ENCODE data around the gene SETDB1.
"Not testable (repeated sequence)": the region's sequence is repeated elsewhere in the genome, so short reads cannot be mapped to it uniquely, and the experiment has no call there.

The SETDB1 gene
- long read RNA-seq, donor 1, full-length matches to known transcripts: 4 of 4 reads
- long read RNA-seq, donor 1, partial matches to known transcripts: 0 of 4 reads
- long read RNA-seq, donor 1, other reads (novel, unspliced or antisense): 0 of 4 reads
- long read RNA-seq, donor 2: 0 reads
- long read RNA-seq, donor 3, partial matches to known transcripts: 6 of 7 reads
- long read RNA-seq, donor 3, other reads (novel, unspliced or antisense): 0 of 7 reads
- long read RNA-seq, donor 4, partial matches to known transcripts: 20 of 36 reads
- long read RNA-seq, donor 4, other reads (novel, unspliced or antisense): 13 of 36 reads
- long read RNA-seq, donor 5, full-length matches to known transcripts: 2 of 47 reads
- long read RNA-seq, donor 5, partial matches to known transcripts: 45 of 47 reads
- long read RNA-seq, donor 5, other reads (novel, unspliced or antisense): 0 of 47 reads
- long read RNA-seq, donor 6, partial matches to known transcripts: 0 of 2 reads
- long read RNA-seq, donor 6, other reads (novel, unspliced or antisense): 0 of 2 reads
- long read RNA-seq, donor 7, full-length matches to known transcripts: 6 of 6 reads
- long read RNA-seq, donor 7, partial matches to known transcripts: 0 of 6 reads
- long read RNA-seq, donor 7, other reads (novel, unspliced or antisense): 0 of 6 reads
- long read RNA-seq, donor 8, full-length matches to known transcripts: 8 of 8 reads
- long read RNA-seq, donor 8, partial matches to known transcripts: 0 of 8 reads
- long read RNA-seq, donor 8, other reads (novel, unspliced or antisense): 0 of 8 reads

DNA sequence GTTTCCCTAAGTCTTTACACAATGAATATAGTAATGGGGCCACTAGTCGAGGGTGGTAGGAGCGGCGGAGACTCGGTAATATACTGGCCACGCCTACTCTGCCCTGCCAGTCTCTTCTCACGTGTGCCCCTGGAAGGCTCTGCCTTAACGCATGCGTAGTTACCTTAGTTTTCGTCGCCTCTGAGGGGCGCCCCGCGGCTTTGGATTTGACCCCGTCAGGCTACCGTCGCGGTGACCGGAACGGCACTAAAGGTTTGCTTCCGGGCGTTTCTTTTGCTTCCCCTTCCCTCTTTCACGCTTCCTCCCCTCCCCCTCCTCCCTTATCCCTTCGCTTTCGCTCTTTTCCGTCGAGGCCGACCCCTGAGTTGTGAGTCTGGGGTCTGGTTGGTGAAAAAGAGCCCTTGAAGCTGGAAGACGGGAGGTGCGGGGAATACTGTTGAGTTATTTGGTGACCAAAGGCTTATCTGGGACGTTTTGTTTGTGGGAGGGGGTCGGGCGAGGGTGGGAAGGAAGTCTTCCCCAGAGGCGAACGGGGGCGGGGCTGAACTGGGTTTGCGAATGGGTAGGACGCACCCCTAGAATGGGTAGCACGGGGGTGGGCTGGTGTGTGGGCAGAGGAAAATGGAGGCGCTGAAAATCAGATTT, at the start of gene SETDB1:
TSS of gene SETDB1 (plus strand) at position 267 of the 645 bp plus-strand sequence. CDS start 1,352 bp downstream, outside the sequence.
- peak; percentile 78 for DNase-seq

DNA sequence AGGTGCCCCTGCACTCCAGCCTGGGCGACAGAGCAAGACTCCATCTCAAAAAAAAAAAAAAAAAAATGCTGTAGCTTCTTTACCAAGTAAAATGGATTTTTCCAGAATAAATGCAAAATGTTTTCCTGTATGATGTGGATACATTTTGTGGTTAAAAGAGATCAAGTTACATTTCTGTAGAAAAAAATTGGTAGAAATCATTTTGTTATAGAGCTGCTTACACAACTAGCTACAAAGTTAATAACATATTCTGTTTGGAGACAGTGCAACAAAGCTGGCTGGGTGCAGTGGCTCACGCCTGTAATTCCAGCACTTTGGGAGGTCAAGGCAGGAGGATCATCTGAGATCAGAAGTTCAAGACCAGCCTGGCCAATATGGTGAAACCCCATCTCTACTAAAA, 47.2 kb upstream of the SETDB1 start:
- DNase-seq: not testable (repeated sequence)

DNA sequence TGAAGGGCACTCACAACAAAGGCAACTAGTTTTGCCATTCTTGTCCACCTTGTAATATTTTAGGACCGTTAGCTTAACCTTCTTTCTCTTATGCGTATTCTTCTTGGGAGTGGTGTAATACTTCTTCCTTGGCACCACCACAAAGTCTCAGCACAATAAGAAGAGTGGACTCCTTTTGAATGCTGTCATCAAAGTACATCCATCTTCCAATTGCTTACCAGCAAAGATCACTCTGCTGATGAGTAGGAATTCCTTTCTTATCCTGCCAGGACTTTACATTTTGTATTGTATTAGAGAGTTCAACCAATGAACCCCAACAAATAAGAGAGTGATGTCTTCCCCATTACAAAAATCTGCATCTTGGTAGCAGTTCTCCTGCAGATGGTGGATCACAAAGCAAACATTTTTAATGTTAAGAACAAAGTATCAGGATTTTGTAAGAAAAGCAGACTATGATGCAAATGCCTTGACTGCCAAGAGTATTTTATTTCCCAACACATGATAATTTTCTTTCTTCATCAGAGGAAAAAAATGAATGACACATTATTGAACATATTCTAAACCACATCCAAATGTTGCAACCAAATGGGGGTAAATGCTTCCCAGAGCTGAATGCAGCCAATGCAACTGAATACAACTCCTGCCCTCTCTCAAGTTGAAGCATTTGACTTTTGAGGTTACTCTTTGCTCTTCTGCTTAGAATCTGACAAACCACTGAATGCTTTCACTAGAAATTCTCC, 44.7 kb upstream of the SETDB1 start:
- DNase-seq: no peak

DNA sequence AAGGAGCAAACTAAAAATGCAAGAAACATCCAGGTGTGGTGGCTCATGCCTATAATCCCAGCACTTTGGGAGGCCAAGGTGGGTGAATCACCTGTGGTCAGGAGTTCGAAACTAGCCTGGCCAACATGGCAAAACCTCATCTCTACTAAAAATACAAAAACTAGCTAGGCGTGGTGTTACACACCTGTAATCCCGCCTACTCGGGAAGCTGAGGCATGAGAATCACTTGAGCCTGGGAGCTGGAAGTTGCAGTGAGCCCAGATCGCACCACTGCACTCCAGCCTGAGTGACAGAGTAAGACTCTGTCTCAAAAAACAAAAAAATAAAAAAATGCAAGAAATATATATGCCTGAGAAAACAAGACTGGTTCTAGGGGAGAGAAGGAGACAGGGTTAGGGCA, 43.0 kb upstream of the SETDB1 start:
- DNase-seq: not testable (repeated sequence)

DNA sequence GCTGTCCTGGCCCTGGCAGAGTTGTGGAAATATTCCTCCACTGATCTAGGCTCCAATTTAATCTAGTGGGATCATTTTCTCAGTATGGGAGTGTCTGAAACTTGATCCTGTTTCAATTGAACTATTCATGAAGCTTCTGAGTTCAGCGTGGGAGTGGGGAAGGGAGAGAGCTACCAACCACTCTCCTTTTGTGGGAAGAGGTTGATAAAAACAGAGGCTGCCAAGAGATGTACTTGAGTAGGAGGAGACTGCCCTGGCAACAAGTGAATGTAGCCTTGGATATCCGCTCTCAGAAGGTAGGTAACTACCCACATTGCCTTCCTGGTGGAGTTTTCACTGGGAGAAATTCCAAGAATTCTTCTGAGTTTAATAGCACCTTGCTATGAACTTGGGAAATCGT, 39.1 kb upstream of the SETDB1 start, which contains the start of gene CTXND2:
TSS of gene CTXND2 (plus strand) at position 119 of the 400 bp plus-strand sequence. CDS start 25,179 bp downstream, outside the sequence.
- no peak for DNase-seq

DNA sequence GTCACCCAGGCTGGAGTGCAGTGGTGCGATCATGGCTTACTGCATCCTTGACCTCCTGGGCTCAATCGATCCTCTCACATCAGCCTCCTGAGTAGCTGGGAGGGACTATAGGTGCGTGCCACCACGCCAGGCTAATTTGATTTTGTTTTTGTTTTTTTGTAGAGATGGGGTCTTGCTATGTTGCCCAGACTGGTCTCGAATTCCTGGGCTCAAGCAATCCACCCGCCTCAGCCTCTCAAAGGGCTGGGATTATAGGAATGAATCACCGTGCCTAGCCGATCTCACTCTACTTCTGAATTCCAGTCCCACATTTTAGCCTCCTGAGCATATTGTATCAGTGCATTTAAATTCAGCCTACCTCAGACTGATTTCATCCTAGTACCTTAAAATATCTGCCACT, 37.4 kb upstream of the SETDB1 start:
- DNase-seq: no peak

DNA sequence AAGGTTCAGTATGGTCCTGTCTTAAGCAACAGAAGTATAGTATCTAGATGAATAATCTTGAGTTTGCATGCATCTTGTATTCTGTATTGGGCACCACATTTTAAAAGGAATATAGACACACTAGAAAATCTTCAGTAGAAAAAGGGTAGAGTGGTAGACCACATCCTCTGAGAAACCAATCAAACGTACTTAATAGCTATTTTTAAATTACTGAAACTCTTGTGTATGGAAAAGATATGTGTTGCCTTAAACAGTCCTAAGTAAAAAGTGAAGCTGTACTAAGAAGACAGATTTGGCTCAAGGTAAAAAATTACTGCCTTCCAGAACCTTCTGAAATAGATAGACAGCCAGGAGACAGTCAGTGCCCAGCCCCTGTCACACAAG, 36.1 kb upstream of the SETDB1 start:
- no peak for DNase-seq

DNA sequence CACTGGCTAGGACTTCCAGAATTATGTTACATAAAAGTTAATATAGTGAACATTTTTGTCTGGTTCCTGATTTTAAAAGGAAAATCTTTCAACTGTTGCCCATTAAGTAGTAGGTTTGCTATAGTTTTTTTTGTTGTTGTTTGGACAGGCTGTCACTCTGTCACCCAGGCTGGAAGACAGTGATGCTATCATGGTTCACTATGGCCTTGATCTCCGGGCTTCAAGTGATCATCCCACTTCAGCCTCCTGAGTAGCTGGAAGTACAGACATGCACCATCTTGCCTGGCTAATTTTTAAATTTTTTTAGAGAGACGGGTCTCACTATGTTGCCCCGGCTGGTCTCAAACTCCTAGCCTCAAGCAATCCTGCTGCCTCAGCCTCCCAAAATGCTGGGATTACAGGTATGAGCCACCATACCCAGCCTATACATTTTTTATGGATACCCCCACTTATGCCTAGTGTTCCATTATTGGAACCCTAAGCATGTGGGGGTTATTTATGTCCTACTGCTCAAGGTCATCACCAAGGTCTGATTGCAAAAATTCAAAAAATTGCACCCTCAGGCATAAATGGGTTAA, 32.7 kb upstream of the SETDB1 start:
- DNase-seq: no peak

DNA sequence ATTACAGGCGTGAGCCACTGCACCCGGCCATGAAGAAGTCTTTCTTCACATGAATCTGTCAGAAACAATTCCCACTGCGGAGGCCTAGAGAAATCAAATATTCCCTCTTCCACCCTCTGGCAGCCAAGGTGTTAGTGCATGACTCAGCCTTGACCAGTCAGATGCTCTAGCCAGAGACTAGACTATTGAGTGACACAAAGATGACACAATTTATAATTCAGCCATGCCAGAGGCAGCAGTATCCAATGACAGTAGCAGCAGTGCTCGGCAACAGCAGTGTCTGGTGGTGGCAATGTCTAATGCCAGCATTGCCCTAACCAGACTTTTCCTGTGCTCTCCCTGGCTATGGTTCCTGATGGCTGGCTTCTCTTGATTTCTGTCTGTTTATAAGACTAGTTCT, 30.5 kb upstream of the SETDB1 start:
- no peak for DNase-seq

DNA sequence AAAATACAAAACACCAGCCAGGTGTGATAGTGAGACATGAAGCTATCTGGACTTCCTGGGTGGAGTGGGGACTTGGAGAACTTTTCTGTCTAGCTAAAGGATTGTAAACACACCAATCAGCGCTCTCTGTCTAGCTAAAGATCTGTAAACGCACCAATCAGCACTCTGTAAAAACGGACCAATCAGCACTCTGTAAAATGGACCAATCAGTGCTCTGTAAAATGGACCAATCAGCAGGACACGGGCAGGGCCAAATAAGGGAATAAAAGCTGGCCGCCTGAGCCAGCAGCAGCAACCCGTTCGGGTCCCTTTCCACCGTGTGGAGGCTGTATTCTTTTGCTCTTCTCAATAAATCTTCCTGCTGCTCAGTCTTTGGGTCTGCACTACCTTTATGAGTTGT, 26.4 kb upstream of the SETDB1 start:
- not testable (repeated sequence) for DNase-seq

DNA sequence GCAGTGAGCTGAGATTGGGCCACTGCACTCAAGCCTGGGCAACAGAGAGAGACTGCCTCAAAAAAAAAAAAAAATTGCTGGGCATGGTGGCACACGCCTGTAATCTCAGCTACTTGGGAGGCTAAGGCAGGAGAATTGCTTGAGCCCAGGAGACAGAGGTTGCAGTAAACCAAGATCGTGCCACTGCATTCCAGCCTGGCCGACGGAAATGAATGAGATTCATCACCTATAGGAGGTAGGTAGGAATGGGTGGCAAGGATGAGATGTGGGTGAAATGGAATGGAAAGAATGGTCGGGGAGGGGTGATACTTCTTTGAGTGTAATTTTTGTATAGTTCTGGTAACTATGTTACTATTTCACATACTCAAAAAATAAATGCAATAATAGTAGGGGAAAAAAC, 23.8 kb upstream of the SETDB1 start:
- no peak for DNase-seq

DNA sequence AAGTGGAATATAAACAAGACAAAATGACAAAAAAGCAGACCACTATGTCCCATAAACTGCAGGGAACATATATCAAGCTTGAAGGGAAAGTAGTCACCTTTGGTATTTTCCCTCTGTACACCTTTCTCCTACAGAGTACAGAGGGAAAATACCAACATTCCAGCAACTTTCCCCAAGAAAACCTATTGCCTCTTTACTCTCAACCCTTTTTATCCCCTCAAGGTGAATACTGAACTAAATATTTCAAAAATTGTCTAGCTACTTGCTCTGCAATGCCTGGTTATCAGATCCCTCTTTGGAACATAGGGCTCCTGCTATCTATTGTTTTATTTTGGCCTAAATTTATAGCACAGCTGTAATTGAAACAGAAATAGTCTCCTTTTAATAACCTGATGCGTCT, 23.4 kb upstream of the SETDB1 start:
- no peak for DNase-seq

DNA sequence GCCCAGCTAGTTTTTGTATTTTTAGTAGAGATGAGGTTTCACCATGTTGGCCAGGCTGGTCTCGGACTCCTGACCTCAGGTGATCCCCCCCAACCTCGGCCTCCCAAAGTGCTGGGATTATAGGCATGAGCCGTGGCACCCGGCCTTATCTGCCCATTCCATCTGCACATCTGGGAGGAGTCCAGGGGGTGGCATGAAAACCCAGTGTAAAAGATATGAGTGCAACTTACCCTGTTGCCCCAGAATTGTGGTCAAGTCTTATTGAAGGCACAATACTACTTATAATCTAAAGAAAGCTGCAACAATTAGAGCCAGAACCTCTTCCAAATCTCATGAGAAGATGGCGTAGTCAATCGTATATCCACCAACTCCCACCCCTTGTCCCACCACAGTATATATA, 20.9 kb upstream of the SETDB1 start:
- no peak for DNase-seq

DNA sequence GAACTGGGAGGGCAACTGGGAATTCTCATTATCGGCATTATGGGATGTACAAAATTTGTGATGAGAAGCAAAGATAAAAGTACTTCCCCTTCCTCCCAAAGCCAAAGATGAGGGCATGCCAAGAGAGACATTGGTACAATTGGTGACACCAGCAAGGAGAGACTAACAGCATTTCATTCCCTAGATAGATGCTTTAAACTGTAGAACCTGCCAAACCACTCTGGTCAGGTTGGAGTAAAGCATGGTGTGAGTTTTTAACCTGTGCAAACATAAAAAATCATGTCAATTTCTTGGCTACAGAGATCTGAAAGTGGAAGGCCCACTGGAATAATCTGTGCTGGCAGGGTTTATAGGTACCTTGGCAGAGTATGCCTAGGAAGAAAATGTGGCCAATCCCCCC, 19.8 kb upstream of the SETDB1 start:
- DNase-seq: no peak

DNA sequence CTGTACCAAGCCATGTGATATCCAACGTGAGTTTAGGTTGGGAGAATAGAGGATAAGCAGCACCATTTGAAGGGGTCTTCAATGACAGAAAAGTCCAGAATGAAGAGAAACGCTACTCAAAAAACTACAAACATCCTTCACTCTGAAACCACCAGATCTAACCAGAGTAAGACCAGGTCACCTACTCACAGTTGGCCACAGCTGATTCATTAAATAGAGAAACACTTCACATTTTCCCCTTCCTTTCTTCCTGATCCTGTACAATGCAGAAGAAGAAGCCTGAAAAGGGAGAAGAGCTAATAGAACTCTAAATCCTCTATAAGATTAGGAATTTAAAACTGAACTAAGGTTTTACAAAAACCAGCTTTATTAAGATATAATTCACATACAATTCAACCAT, 19.4 kb upstream of the SETDB1 start:
- no peak for DNase-seq

DNA sequence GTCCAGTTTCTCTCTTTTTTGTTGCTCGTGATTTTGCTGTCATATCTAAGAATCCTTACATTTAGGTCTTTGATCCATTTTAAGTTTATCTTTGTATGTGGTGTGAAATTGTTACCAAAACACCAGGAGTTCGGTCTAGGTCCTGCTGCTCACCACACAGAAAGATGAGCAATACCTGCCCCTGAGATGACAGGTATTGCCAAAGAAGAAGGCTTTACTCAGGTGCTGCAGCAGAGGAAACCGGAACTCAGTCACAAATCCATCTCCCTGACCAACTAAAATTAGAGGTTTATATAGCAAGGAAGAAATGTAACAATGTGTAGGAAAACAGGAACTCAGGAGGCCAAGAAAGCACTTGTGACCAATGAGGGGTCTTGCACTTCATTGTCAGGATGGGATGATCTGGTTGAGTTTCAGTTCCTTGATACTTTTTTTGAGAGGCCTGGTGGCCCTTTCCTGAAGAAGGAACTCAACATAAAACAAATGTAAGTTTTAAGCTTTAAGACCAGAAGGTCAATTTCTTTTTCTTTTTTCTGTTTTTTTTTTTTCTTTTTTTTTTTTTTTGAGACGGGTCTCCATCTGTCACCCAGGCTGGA, 16.5 kb upstream of the SETDB1 start:
- no peak for DNase-seq

DNA sequence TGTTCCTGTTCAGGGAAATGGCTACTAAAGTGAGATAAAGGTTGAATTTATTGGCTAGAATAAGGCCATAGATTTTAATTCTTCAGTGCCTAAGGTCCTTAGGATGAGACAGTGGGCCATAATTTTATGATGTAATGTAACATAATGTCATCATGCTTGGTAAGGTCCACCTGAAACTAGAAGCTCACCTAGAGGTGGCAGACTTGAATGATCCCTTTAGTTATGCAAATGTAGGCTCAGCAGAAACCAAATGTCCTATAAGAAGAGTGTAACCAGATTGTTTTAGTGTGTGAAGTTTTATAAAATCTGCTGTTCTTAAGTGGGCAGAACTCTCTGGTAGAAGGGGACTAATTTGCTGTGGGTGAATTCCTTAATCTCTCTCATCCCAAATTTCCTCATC, 13.5 kb upstream of the SETDB1 start:
- DNase-seq: no peak

DNA sequence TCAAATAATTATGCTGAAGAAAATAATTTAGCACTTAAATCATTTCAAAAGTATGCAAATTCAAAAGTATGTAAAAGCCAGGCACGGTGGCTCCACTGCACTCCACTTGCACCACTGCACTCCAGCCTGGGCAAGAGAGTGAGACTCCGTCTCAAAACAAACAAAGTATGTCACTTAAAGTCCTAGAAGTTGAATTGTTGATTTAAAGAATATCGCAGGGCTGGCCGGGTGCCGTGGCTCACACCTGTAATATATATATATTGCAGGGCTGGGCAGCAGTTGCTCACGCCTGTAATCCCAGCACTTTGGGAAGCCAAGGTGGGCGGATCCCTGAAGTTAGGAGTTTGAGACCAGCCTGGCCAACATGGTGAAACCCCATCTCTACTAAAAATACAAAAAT, 8.8 kb upstream of the SETDB1 start:
- no peak for DNase-seq

DNA sequence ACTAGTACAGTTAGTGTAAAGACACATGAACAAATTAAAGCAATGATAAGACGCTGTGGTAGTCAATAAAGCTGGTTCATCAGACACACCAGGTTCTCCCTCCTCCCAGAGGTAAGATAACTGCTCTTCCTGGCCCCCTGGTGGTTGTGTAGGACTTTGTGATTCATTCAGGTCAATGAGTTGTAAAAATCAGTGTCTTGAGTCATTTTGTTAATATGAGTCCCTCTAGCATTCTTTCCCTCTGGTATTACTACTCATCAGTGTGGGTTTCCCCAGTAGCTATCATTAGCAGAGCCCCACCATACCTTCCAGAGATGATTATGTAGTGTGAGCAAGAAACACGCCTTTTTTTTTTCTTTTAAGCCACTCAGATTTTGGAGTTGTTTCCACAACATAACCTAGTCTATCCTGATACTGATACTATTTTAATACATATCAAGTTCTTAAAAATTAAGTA, 3.6 kb upstream of the SETDB1 start:
- peak; percentile 27 for DNase-seq

DNA sequence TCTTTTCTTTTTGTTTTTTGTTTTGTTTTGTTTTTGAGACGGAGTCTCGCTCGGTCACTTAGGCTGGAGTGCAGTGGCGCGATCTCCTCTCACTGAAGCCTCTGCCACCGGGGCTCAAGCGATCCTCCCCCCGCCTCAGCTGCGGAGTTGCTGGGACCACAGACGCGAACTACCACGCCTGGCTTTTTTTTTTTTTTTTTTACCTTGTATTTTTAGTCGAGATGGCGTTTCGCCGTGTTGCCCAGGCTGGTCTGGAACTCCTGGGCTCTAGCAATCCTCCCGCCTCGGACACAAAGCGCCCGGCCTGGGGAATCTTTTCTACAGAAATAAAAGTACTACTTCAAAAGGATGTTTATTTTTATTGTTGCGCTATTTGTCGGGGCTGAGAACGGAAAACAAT, 1.1 kb upstream of the SETDB1 start:
- peak; percentile 28 for DNase-seq

DNA sequence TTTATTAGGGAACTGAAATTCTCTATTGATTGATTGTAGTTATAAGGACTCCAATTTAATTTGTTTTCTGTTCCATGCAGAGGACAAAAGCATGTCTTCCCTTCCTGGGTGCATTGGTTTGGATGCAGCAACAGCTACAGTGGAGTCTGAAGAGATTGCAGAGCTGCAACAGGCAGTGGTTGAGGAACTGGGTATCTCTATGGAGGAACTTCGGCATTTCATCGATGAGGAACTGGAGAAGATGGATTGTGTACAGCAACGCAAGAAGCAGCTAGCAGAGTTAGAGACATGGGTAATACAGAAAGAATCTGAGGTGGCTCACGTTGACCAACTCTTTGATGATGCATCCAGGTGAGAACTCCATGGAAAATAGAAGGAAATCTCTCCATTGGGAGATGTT, 1.5 kb downstream of the SETDB1 start:
- no peak for DNase-seq

Data from right kidney (tissue), 9 donors.